ENCODE data around the gene CERKL.

CERKL gene

DNA sequence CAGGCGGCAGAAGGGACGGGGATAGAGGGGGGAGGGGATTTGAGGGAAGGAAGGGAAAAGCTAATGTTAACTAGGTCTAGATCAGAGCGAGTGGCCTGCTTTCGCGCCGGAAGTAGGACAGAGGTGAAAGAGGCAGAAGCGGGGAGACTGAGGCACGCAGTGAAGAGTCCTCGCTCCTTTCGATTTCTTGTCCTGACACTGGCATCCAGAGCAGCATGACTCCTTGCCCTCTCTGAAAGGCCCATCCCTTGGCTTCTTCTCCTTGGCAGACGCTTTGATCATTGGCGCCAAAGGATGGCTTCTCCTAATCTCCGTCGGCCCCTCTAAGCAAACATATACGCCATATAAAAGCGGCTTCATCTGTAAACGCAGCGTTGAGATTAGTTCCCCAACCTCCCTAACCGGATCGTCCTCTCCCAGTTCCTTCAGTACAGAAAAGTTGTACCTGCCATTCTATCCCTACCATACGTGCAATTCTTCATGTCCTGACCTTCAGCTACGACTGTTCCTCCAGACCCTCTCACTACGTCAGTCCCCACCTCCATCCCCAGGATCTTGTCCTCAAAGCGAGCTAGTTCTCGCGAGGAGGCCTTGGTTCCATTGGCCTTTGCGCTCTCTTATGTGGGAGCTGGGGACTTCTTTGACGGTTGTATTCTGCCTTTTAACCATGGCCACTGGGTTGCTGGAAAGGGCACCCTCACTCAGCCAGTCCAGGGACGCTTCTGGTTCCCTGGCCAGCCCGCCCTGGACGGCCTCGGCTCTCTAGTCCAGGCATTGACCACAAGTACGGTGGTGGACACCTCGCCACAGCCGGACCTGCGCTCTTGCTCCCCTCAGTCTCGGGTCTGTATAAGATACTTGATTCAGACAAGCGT, 24.3 kb upstream of the CERKL start:
- no peak overlapping the region for H3K4me3 ChIP-seq (ENCODE audit: low read depth, low read length)
- TF ChIP-seq, protein P1, sequence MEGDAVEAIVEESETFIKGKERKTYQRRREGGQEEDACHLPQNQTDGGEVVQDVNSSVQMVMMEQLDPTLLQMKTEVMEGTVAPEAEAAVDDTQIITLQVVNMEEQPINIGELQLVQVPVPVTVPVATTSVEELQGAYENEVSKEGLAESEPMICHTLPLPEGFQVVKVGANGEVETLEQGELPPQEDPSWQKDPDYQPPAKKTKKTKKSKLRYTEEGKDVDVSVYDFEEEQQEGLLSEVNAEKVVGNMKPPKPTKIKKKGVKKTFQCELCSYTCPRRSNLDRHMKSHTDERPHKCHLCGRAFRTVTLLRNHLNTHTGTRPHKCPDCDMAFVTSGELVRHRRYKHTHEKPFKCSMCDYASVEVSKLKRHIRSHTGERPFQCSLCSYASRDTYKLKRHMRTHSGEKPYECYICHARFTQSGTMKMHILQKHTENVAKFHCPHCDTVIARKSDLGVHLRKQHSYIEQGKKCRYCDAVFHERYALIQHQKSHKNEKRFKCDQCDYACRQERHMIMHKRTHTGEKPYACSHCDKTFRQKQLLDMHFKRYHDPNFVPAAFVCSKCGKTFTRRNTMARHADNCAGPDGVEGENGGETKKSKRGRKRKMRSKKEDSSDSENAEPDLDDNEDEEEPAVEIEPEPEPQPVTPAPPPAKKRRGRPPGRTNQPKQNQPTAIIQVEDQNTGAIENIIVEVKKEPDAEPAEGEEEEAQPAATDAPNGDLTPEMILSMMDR (IDR thresholded peaks at IDR 0.05; ENCODE audit: borderline replicate concordance, insufficient read depth, low read depth, low read length): no peak

DNA sequence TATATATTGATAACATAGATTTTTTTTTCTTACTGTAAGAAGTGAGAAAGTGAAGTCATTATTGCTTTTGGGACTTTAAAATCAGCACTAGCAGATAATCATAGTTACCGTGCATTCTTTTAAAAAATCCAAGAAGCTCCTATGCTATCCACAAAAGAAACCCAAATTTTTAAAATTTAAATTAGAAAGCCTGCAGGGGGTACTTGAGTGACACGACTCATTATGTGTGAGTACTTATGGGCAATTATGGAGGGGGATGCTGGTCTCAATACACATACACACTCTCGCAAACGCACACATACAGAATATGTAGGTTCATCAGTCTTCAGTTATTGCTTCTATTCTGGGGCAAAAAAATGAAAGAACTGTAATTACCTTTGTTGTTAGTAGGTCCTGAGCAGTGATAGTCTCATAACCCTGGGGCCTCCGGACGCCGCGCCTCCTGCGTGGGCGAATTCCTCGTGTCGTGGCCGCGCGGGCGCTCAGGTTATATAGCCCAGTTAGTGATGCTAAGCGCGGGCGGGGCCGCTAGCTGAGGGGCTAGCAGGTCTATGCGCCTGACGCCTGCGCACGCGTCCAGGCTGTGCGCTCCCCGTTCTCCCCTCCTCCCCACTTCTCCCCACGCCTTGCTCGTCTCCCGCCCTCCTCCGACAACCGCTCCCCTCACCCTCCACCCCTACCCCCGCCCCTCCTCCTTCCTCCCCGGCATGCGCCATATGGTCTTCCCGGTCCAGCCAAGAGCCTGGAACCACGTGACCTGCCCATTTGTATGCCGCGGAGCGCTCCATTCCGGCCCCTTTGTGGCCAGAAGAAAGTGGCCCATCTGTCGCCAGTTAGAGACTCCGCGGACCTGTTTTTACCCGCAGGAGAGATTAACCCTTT, 23.4 kb upstream of the CERKL start, which contains the start of gene NEUROD1:
Gene NEUROD1, minus strand, starts transcription at position 463 of the 882 bp plus-strand sequence. CDS start 1,657 bp downstream, outside the sequence.
- H3K4me3 ChIP-seq (ENCODE audit: low read depth, low read length): no peak within 1 kb of the TSS
- TF ChIP-seq, protein P1 (IDR thresholded peaks at IDR 0.05; ENCODE audit: borderline replicate concordance, insufficient read depth, low read depth, low read length): no peak

DNA sequence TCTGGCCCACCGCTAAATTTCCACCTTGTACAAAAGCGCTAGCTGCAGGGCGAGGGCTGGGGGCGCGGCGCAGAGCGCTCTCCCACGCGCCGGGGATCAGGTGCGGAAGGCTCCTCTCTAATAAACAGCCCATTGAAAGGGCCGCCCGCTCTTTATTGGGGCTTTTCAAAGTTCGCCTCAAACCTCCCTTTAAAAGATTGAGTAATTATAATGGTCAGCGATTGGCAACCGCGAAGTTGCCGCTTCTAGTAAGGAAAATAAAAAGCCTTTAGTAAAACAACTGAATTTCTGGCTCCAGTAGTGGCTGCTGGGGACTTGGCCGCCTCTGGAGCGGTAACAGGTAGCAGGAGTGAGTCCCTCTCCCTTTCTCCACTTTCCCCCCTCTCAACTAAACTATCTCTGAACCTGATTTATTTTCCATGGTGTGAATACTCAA, 22.7 kb upstream of the CERKL start:
- TF ChIP-seq, protein P1 (IDR thresholded peaks at IDR 0.05; ENCODE audit: borderline replicate concordance, insufficient read depth, low read depth, low read length): no peak
- H3K4me3 ChIP-seq (ENCODE audit: low read depth, low read length): no peak overlapping the region

GRCh38 chr2:181678861-181679543, 22.1 kb upstream of the CERKL start:
- TF ChIP-seq, protein P1 (IDR thresholded peaks at IDR 0.05; ENCODE audit: borderline replicate concordance, insufficient read depth, low read depth, low read length): no peak
- H3K4me3 ChIP-seq (ENCODE audit: low read depth, low read length): no peak overlapping the region

DNA sequence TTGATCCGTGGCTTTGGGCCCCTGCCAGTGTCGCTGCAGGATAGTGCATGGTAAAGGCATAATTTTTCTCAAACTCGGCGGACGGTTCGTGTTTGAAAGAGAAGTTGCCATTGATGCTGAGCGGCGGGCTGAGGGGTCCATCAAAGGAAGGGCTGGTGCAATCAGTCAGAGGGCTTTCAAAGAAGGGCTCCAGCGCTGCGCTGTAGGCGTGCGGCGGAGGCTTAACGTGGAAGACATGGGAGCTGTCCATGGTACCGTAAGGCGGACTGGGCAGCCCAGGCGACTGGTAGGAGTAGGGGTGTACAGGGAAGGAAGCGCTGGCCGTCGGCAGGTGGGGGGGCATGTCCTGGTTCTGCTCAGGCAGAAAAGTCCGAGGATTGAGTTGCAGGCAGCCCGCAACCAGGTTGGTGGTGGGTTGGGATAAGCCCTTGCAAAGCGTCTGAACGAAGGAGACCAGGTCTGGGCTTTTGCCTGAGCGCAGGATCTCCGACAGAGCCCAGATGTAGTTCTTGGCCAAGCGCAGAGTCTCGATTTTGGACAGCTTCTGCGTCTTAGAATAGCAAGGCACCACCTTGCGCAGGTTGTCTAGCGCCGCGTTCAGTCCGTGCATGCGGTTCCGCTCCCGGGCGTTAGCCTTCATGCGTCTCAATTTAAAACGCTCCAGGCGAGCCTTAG, 21.1 kb upstream of the CERKL start:
- TF ChIP-seq, protein P1 (IDR thresholded peaks at IDR 0.05; ENCODE audit: borderline replicate concordance, insufficient read depth, low read depth, low read length): no peak
- no peak overlapping the region for H3K4me3 ChIP-seq (ENCODE audit: low read depth, low read length)

DNA sequence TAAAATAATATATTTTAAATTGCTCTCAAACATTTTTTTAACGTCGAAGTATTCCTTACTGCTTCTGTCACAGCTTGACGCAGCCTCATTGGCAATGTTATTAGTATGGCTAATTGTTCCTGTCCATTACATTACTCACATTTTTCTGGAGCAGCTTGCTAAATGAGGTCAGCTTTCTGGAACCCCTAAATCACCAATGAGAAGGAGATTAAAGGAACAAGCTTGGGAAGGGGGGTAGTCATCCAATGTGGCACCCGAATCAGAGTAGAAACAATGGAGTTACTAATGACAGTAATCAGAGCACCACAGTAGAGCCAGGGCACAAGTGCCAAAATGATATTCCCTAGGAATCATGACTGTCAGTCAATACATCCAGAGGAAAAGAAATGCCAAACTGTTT, 18.3 kb upstream of the CERKL start:
- TF ChIP-seq, protein P1 (IDR thresholded peaks at IDR 0.05; ENCODE audit: borderline replicate concordance, insufficient read depth, low read depth, low read length): no peak
- H3K4me3 ChIP-seq (ENCODE audit: low read depth, low read length): no peak overlapping the region
